BE2C (cell line): ENCODE results near the gene KLHL2.

Experiments used
- DNase-seq: peaks from one replicate; pipeline ENCODE4 v3.0.0-alpha.2; 2020
- H3K27me3 ChIP-seq: fragments of 250-450 bp; sonication (Bioruptor Pico); 2 replicates; pipeline ENCODE4 v1.5.1; 2020; ENCODE audit warnings: mild to moderate bottlenecking
- H3K36me3 ChIP-seq: fragments of 250-450 bp; sonication (Bioruptor Pico); 2 replicates; pipeline ENCODE4 v1.5.1; 2020; ENCODE audit warnings: mild to moderate bottlenecking
- H3K4me1 ChIP-seq: fragments of 250-450 bp; sonication (Bioruptor Pico); 2 replicates; pipeline ENCODE4 v1.5.1; 2020
- H3K4me3 ChIP-seq: 2 replicates; pipeline ENCODE4 v1.5.1; 2011; ENCODE audit warnings: low read depth, low read length
- H3K9me3 ChIP-seq: fragments of 250-450 bp; sonication (Bioruptor Pico); 2 replicates; pipeline ENCODE4 v1.5.1; 2020
- TF ChIP-seq, protein P1 (sequence below): IDR thresholded peaks from 2 replicates; pipeline ENCODE4 v1.5.1; 2012; ENCODE audit warnings: mild to moderate bottlenecking, low read depth, low read length

The KLHL2 gene

DNA sequence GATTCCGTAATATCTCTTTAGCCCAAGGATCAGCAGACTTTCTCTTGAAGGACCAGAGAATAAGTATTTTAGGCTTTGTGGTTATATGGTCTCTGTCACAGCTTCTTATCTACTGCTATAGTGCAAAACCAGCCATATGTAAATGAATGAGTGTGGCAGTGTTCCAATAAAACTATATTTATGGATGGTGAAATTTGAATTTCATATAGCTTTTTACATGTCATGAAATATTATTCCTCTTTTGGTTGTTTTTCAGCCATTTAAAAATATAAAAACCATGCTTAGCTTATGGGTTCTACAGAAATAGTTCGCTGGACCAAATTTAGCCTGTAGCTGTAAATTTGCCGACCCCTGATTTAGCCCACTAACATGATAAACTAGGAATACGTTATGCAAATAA lies 102.1 kb downstream of the KLHL2 start:
- H3K9me3 ChIP-seq: no peaks in the 10 kb centered on the region; the same call in 1 of the 2 replicates
- no peak overlapping the region for H3K4me3 ChIP-seq
- no peak for DNase-seq
- H3K36me3 ChIP-seq: no peaks in the 10 kb centered on the region
- no peaks in the 10 kb centered on the region for H3K27me3 ChIP-seq
- TF ChIP-seq, protein P1, sequence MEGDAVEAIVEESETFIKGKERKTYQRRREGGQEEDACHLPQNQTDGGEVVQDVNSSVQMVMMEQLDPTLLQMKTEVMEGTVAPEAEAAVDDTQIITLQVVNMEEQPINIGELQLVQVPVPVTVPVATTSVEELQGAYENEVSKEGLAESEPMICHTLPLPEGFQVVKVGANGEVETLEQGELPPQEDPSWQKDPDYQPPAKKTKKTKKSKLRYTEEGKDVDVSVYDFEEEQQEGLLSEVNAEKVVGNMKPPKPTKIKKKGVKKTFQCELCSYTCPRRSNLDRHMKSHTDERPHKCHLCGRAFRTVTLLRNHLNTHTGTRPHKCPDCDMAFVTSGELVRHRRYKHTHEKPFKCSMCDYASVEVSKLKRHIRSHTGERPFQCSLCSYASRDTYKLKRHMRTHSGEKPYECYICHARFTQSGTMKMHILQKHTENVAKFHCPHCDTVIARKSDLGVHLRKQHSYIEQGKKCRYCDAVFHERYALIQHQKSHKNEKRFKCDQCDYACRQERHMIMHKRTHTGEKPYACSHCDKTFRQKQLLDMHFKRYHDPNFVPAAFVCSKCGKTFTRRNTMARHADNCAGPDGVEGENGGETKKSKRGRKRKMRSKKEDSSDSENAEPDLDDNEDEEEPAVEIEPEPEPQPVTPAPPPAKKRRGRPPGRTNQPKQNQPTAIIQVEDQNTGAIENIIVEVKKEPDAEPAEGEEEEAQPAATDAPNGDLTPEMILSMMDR: no peak
- no peaks in the 10 kb centered on the region for H3K4me1 ChIP-seq

DNA sequence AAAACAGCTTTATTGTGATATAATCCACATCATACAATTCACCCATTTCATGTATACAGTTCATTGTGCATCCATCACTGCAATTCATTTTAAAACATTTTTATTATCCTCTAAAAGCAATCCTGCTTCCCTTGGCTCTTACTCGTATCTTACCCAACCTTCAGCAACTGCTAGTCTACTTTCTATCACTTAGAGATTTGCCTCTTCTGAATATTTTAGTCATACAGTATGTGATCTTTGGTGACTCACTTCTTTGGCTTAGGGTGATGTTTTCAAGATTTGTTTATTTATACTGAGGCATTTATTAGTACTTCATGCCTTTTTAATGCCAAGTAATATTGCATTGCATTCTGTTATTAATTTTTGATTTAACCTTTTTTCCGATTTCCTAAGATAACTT lies 105.1 kb downstream of the KLHL2 start:
- Histone ChIP-seq H3K4me1 (no peaks in the 10 kb centered on the region), H3K9me3 (no peaks in the 10 kb centered on the region; the same call in 1 of the 2 replicates), H3K27me3 (no peaks in the 10 kb centered on the region), H3K36me3 (no peaks in the 10 kb centered on the region), H3K4me3 (no peak overlapping the region)
- DNase-seq: no peak
- TF ChIP-seq, protein P1: no peak

DNA sequence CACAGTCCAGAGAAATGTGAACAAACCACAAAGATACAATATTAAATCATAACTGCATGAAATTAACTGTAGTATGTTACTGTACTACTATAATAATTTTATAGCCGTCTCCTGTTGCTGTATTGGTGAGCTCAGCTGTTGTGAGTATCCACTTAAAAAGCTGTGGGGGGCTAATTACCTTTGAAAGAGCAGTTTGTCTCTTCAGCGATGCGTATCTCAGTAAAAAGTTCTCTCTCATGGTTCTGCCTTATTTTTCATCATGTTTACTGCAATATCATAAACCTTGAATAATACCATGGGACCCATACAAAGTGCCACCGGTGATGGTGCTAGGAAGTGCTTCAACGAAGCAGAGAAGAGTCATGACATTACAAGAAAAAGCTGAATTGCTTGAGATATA lies 111.7 kb downstream of the KLHL2 start:
- Histone ChIP-seq H3K36me3 (no peaks in the 10 kb centered on the region), H3K4me1 (no peaks in the 10 kb centered on the region), H3K9me3 (no peaks in the 10 kb centered on the region), H3K4me3 (no peak overlapping the region), H3K27me3 (no peaks in the 10 kb centered on the region)
- no peak for DNase-seq
- TF ChIP-seq, protein P1: no peak

DNA sequence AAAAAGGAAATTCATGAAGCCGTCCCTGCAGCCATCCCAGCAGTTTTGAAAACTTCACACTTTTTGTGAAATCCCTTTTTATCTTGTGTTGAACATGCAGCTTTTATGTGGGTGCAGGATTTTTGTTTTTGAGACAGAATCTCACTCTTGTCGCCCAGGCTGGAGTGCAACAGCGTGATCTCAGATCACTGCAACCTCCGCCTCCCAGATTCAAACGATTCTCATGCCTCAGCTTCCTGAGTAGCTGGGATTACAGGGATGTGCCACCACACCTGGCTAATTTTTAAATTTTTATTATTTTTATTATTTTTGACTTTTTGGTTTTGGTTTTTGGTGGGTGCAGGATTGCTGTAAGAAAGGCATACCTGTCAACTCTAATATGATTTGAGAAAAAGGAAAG lies 112.1 kb downstream of the KLHL2 start:
- H3K36me3 ChIP-seq: no peaks in the 10 kb centered on the region
- no peaks in the 10 kb centered on the region for H3K27me3 ChIP-seq
- TF ChIP-seq, protein P1: no peak
- H3K9me3 ChIP-seq: no peaks in the 10 kb centered on the region
- H3K4me3 ChIP-seq: no peak overlapping the region
- no peak for DNase-seq
- H3K4me1 ChIP-seq: no peaks in the 10 kb centered on the region

DNA sequence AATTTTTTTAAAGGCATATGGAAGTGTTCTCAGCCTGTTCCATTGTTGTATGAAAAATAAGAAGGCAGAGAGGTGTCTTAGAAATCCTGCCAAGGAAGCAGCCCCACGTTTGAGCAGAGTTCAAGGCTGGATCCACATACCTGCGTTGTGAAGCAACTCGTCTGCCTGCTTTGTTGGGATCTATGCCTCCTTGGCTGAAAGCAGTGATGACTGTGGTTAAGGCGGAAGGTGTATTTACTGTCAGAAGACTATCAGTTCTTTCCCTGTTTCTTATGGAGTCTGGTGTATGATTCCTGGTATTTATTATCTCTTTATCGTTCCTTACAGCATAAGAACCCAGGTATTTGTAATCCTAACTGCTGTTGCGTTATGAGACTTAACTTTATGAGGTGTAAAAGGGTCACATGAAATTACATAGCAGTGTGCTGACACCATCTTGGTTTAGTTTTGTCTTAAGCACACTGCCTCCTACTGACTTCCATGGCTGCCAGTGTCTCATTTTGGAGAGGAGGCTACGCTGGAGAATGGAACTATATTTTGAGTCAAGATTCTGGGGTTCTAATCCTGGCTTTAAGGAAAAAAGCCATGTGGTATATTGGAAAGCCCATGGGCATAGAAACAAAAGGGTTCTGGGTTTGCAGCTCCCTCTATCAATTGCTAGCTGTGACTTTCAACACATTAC lies 117.0 kb downstream of the KLHL2 start:
- no peaks in the 10 kb centered on the region for H3K4me1 ChIP-seq
- H3K27me3 ChIP-seq: no peaks in the 10 kb centered on the region
- no peak for DNase-seq
- H3K36me3 ChIP-seq: no peaks in the 10 kb centered on the region
- no peak overlapping the region for H3K4me3 ChIP-seq
- no peaks in the 10 kb centered on the region for H3K9me3 ChIP-seq
- TF ChIP-seq, protein P1: no peak

DNA sequence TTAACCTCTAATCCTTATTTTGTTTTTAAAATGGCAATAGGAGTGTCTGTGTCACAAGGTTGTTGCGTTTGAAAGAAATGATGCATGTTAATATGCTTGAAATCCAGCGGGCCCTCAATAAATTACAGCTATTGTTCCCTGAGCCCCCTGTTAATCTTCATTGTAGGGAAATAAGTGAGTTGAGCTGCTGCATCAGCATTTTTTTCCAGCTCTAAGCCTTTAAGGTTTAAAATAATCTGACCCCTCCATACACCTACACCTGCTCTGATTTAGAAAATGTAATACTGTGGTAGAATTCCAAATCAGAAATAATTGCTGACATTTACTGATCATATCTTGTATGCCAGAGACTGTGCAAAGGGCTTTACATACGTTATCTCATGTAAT lies 117.5 kb downstream of the KLHL2 start:
- Histone ChIP-seq H3K9me3 (no peaks in the 10 kb centered on the region), H3K27me3 (no peaks in the 10 kb centered on the region), H3K36me3 (no peaks in the 10 kb centered on the region), H3K4me1 (no peaks in the 10 kb centered on the region), H3K4me3 (no peak overlapping the region)
- TF ChIP-seq, protein P1: no peak
- DNase-seq: no peak
